Measurements from ENCODE around the gene UAP1L1.

UAP1L1 gene

DNA sequence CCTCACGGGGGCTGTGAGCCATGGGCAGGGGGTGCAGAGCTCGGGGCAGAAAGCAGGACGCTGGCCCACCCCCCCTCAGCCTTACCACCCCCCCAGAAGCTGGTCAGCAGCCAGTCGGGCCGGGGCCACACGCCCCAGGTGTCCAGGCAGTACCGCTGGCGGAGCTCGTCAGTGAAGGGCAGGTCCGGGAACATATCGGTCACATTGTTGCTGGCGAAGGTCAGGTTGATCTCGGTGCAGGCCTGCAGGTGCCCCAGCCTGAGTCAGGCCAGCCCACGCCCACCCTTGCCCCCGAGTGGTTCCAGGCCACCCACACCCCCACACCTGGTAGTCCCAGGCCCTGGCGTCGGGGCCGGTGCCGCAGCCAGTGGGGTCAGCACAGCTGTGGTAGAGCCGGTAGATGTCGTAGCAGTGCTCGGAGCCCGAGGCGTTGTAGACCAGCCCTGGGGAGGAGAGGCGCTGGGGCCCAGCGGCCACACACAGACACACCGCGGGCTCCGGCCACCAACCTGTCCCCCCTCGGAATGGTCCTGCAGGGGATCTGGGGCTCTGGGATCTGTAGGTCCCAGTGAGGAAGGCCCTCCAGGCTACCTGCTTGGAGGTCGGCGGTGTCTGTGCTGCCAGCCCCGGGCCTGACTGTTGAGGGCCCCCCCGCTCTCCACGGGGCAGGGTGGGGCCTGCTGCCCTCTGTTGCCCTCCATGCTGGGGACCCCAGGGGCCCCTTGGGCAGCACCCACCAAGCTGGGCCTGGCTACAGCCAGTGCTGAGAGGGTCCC, 34.7 kb downstream of the UAP1L1 start:
- no peaks in the 10 kb centered on the region for H3K27me3 ChIP-seq (ENCODE audit: low read length)
- TF ChIP-seq, protein P1, sequence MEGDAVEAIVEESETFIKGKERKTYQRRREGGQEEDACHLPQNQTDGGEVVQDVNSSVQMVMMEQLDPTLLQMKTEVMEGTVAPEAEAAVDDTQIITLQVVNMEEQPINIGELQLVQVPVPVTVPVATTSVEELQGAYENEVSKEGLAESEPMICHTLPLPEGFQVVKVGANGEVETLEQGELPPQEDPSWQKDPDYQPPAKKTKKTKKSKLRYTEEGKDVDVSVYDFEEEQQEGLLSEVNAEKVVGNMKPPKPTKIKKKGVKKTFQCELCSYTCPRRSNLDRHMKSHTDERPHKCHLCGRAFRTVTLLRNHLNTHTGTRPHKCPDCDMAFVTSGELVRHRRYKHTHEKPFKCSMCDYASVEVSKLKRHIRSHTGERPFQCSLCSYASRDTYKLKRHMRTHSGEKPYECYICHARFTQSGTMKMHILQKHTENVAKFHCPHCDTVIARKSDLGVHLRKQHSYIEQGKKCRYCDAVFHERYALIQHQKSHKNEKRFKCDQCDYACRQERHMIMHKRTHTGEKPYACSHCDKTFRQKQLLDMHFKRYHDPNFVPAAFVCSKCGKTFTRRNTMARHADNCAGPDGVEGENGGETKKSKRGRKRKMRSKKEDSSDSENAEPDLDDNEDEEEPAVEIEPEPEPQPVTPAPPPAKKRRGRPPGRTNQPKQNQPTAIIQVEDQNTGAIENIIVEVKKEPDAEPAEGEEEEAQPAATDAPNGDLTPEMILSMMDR (IDR thresholded peaks at IDR 0.05; ENCODE audit: insufficient read depth, low read length, poor library complexity, severe bottlenecking): no peak
- no peak for TF ChIP-seq EZH2phosphoT487 (conservative IDR thresholded peaks at IDR 0.05; ENCODE audit: low read length)
- no peak overlapping the region for H2AFZ ChIP-seq (ENCODE audit: low read depth, low read length, severe bottlenecking)
- no peak overlapping the region for H3K9ac ChIP-seq (ENCODE audit: low read length)
- no peaks in the 10 kb centered on the region for H3K79me2 ChIP-seq (ENCODE audit: insufficient read depth, low read length)
- H3K36me3 ChIP-seq (ENCODE audit: low read length): no peaks in the 10 kb centered on the region
- no peaks in the 10 kb centered on the region for H3K9me3 ChIP-seq (ENCODE audit: insufficient read depth, low read length)
- H3K27ac ChIP-seq (ENCODE audit: low read depth, low read length): no peak overlapping the region
- H4K20me1 ChIP-seq (ENCODE audit: low read depth, low read length): no peaks in the 10 kb centered on the region
- H3K9me2 ChIP-seq (replicated peaks; ENCODE audit: insufficient read depth, low read length): no peaks in the 10 kb centered on the region
- H3F3A ChIP-seq (ENCODE audit: insufficient read depth): no peaks in the 10 kb centered on the region
- H3K4me2 ChIP-seq (ENCODE audit: low read depth, low read length, poor library complexity, severe bottlenecking): no peak overlapping the region
- no peak overlapping the region for H3K4me3 ChIP-seq (ENCODE audit: insufficient read depth, low read length, poor library complexity, severe bottlenecking)

DNA sequence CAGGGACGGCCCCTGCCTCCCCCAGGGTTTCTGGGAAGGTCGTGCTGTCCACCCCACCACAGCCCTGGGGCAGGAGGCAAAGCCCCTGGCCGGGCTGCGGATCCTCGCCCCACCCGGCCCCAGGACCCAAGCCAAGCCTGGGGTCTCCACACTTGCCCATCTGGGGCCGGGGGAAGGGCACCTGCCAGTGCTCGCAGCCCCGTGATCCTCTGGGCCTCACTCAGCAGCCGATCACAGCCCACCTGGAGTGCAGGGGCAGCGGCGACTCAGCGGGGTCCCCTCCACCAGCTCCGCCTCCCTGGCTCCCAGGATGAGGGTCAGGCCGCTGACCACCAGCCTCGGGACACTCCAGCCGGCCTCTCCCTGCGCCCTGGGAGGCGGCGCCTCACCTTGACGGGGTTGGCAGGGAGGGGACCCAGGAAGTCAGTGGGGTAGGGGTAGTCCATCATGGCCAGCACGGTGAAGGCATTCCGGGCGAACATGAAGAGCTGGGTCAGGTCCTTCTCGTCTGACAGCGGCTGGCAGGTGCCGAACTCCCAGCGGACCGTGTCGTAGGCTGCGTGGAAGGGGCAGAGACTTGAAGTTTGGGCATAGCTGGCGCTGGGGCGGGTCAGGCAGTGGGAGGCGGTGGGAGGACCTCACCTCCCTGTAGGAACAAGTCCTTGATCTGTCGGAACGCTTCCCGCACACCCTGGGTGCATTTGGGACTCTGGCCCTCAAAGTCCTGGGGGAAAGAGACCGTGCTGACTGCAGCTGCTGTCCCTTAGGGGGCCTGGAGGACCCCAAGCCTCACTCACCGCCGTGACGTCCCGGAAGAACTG, 35.5 kb downstream of the UAP1L1 start:
- Histone ChIP-seq H4K20me1 (ENCODE audit: low read depth, low read length) (no peaks in the 10 kb centered on the region), H3K4me2 (ENCODE audit: low read depth, low read length, poor library complexity, severe bottlenecking) (no peak overlapping the region), H3K9ac (ENCODE audit: low read length) (no peak overlapping the region), H3K9me3 (ENCODE audit: insufficient read depth, low read length) (no peaks in the 10 kb centered on the region), H3K79me2 (ENCODE audit: insufficient read depth, low read length) (no peaks in the 10 kb centered on the region), H2AFZ (ENCODE audit: low read depth, low read length, severe bottlenecking) (no peak overlapping the region), H3K4me3 (ENCODE audit: insufficient read depth, low read length, poor library complexity, severe bottlenecking) (no peak overlapping the region), H3K27ac (ENCODE audit: low read depth, low read length) (no peak overlapping the region), H3K27me3 (ENCODE audit: low read length) (no peaks in the 10 kb centered on the region), H3K36me3 (ENCODE audit: low read length) (no peaks in the 10 kb centered on the region), H3K9me2 (replicated peaks; ENCODE audit: insufficient read depth, low read length) (no peaks in the 10 kb centered on the region), H3F3A (ENCODE audit: insufficient read depth) (no peaks in the 10 kb centered on the region)
- no peak for TF ChIP-seq EZH2phosphoT487 (conservative IDR thresholded peaks at IDR 0.05; ENCODE audit: low read length)
- TF ChIP-seq, protein P1 (IDR thresholded peaks at IDR 0.05; ENCODE audit: insufficient read depth, low read length, poor library complexity, severe bottlenecking): no peak

DNA sequence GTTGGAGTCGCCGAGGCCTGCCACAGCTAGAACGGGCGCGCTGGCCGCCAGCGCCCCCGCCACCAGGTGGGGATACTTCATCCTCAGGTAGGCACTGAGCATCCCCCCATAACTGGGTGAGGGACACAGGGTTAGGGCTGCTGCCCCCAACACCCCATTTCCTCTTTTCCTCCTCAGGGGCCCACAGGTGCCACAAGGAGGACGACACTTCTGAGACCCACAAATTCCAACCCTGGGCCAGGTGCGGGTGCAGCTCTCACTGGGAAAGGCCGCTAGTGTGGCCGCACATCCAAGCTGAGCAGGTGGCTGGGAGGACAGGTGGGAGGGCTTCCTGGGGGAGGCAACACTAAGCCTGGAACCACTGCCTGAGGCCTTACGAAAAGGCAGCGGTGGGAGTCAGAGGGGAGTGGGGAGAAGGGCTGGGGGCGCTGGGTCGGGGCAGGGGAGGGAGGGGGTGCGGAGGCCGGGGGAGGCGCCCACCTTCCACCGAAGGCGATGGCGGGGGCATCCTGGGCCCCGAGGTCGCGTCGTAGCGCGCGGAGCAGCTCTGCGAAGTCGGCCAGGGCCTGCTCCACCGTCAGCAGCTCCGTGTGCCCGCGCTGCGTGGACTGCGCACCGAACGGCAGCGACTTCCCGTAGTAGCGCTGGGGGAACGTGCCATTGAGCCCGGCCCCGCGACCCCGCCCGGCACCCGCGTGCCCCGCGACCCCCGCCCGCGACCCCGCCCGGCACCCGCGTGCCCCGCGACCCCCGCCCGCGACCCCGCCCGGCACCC, 36.3 kb downstream of the UAP1L1 start:
- Histone ChIP-seq H3K9me2 (replicated peaks; ENCODE audit: insufficient read depth, low read length) (no peaks in the 10 kb centered on the region), H3K4me3 (ENCODE audit: insufficient read depth, low read length, poor library complexity, severe bottlenecking) (no peak overlapping the region), H3K9me3 (ENCODE audit: insufficient read depth, low read length) (no peaks in the 10 kb centered on the region), H3F3A (ENCODE audit: insufficient read depth) (no peaks in the 10 kb centered on the region), H2AFZ (ENCODE audit: low read depth, low read length, severe bottlenecking) (no peak overlapping the region), H4K20me1 (ENCODE audit: low read depth, low read length) (no peaks in the 10 kb centered on the region), H3K36me3 (ENCODE audit: low read length) (no peaks in the 10 kb centered on the region), H3K4me2 (ENCODE audit: low read depth, low read length, poor library complexity, severe bottlenecking) (no peak overlapping the region), H3K79me2 (ENCODE audit: insufficient read depth, low read length) (no peaks in the 10 kb centered on the region), H3K27me3 (ENCODE audit: low read length) (no peaks in the 10 kb centered on the region), H3K27ac (ENCODE audit: low read depth, low read length) (no peak overlapping the region), H3K9ac (ENCODE audit: low read length) (no peak overlapping the region)
- TF ChIP-seq, protein P1 (IDR thresholded peaks at IDR 0.05; ENCODE audit: insufficient read depth, low read length, poor library complexity, severe bottlenecking): no peak
- no peak for TF ChIP-seq EZH2phosphoT487 (conservative IDR thresholded peaks at IDR 0.05; ENCODE audit: low read length)

Measured in SU-DHL-6 (cell line).